ENCODE measurements around the gene DPP6.

DPP6 gene

DNA sequence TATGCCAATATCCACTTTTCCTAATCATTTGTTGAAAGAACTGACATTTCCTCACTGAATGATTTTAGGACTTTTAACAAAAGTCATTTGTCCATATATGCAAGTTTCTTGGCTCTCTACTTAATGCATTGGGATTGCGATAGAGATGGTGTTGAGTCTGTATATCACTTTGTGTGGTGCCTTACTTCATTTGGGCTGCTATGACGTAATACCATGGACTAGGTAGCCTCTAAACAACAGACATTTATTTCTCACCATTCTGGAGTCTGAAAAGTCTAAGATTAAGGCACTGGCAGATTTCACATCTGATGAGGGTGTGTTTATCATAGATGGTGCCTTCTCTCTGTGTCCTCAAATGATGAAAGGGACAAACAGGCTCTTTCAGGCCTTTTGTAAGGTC is 342.6 kb downstream of the DPP6 start:
- H3K27me3 Mint-ChIP-seq (ENCODE audit: low read depth), result no peaks in the 10 kb centered on the region
- H3K4me3 Mint-ChIP-seq, result no peak overlapping the region
- H3K9me3 Mint-ChIP-seq, result peaks cover 21% of the 10 kb centered on the region
- H3K4me1 Mint-ChIP-seq (ENCODE audit: low read depth), result no peaks in the 10 kb centered on the region
- no peak overlapping the region for H3K27ac Mint-ChIP-seq
- H3K36me3 Mint-ChIP-seq (ENCODE audit: low read depth), result no peaks in the 10 kb centered on the region

- Mint-ChIP-seq H3K4me3 (no peak overlapping the region), H3K27me3 (ENCODE audit: low read depth) (no peaks in the 10 kb centered on the region), H3K4me1 (ENCODE audit: low read depth) (no peaks in the 10 kb centered on the region), H3K36me3 (ENCODE audit: low read depth) (no peaks in the 10 kb centered on the region), H3K9me3 (peaks cover 4% of the 10 kb centered on the region), H3K27ac (no peak overlapping the region)
Measured at GRCh38 chr7:154406312-154406711, 354.1 kb downstream of the DPP6 start.

GRCh38 chr7:154409703-154410311 is 357.6 kb downstream of the DPP6 start:
- no peak overlapping the region for H3K27ac Mint-ChIP-seq
- no peaks in the 10 kb centered on the region for H3K27me3 Mint-ChIP-seq (ENCODE audit: low read depth)
- H3K4me3 Mint-ChIP-seq, result no peak overlapping the region
- no peaks in the 10 kb centered on the region for H3K36me3 Mint-ChIP-seq (ENCODE audit: low read depth)
- H3K4me1 Mint-ChIP-seq (ENCODE audit: low read depth), result no peaks in the 10 kb centered on the region
- peaks cover 11% of the 10 kb centered on the region for H3K9me3 Mint-ChIP-seq

DNA sequence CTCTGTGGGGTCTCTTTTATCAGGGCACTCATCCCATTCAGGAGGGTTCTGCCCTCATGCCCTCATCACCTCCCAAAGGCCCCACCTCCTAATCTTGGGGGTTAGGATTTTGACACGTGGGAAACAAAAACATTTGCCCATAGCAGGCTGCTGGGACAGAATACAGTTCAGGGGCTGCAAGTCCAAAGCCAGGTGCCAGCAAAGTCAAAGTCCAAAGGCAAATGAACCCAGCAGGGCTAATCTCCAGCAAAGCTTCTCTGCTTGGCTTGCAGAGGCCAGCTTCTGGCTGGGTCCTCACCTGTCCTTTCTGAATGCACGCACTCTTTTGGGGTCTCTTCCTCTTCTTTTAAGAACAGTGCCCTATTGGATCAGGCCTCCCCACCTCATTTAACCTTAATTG is 359.9 kb downstream of the DPP6 start:
- Mint-ChIP-seq H3K36me3 (ENCODE audit: low read depth) (no peaks in the 10 kb centered on the region), H3K27ac (no peak overlapping the region), H3K27me3 (ENCODE audit: low read depth) (no peaks in the 10 kb centered on the region), H3K4me3 (no peak overlapping the region), H3K9me3 (peaks cover 8% of the 10 kb centered on the region), H3K4me1 (ENCODE audit: low read depth) (no peaks in the 10 kb centered on the region)

DNA sequence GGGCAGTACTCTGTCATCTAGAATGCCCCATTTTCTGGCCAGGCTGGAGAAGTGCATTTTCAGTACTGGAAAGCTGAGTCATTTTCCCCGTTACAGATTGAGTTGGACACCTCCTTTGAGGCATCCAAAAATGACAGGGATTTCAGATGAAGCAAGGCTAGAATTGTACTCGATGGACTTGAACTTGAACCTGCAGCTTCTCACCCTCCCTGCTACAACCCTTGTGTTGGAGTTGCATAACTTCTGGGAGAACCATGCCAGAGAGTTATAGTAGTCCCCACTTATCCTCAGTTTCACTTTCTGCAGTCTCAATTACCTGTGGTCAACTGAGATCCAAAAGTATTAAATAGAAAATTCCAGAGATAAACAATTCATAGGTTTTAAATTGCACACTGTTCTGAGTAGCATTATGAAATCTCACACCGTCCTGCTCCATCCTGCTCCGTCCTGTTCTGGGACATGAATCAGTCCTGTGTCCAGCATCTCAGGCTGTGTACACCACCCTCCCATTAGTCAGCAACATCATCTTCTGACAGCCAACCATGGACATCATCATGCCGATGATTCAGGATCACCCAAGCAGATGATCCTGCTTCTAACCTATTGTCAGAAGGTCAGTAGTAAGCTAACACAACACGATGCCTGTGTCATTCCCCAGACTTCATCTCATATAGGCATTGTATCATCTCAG is 363.7 kb downstream of the DPP6 start:
- H3K27ac Mint-ChIP-seq, result no peak overlapping the region
- H3K4me3 Mint-ChIP-seq, result no peak overlapping the region
- H3K27me3 Mint-ChIP-seq (ENCODE audit: low read depth), result no peaks in the 10 kb centered on the region
- no peaks in the 10 kb centered on the region for H3K4me1 Mint-ChIP-seq (ENCODE audit: low read depth)
- H3K9me3 Mint-ChIP-seq, result peaks cover 10% of the 10 kb centered on the region
- H3K36me3 Mint-ChIP-seq (ENCODE audit: low read depth), result no peaks in the 10 kb centered on the region

DNA sequence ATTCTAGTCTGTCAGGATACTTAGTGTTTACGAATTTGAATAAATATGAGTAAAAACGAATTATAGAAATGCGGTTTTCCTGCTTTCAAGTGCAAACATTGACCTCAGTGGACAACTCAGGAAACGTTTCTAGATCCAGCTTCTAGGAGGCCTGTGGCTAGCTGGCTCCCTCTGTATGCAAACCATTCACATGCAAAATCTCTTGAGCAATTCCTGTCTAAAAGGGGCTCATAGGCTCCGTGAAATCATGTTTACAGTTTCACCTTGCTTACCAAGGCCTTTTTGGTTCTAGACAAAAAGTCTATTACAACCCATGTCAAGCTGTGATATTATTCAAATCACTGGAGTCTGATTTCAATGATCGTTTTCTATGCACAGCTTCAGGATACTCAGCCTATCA is 364.5 kb downstream of the DPP6 start:
- Mint-ChIP-seq H3K4me1 (ENCODE audit: low read depth) (no peaks in the 10 kb centered on the region), H3K36me3 (ENCODE audit: low read depth) (no peaks in the 10 kb centered on the region), H3K9me3 (peaks cover 14% of the 10 kb centered on the region), H3K27ac (no peak overlapping the region), H3K4me3 (no peak overlapping the region), H3K27me3 (ENCODE audit: low read depth) (no peaks in the 10 kb centered on the region)

GRCh38 chr7:154419344-154419743 is 367.1 kb downstream of the DPP6 start:
- no peak overlapping the region for H3K4me3 Mint-ChIP-seq
- H3K27me3 Mint-ChIP-seq (ENCODE audit: low read depth), result no peaks in the 10 kb centered on the region
- H3K4me1 Mint-ChIP-seq (ENCODE audit: low read depth), result no peaks in the 10 kb centered on the region
- H3K27ac Mint-ChIP-seq, result no peak overlapping the region
- peaks cover 14% of the 10 kb centered on the region for H3K9me3 Mint-ChIP-seq
- no peaks in the 10 kb centered on the region for H3K36me3 Mint-ChIP-seq (ENCODE audit: low read depth)

GRCh38 chr7:154423231-154423630 is 371.0 kb downstream of the DPP6 start:
- H3K27ac Mint-ChIP-seq, result no peak overlapping the region
- no peaks in the 10 kb centered on the region for H3K4me1 Mint-ChIP-seq (ENCODE audit: low read depth)
- no peaks in the 10 kb centered on the region for H3K36me3 Mint-ChIP-seq (ENCODE audit: low read depth)
- no peak overlapping the region for H3K4me3 Mint-ChIP-seq
- H3K9me3 Mint-ChIP-seq, result peaks cover 16% of the 10 kb centered on the region
- H3K27me3 Mint-ChIP-seq (ENCODE audit: low read depth), result no peaks in the 10 kb centered on the region

DNA sequence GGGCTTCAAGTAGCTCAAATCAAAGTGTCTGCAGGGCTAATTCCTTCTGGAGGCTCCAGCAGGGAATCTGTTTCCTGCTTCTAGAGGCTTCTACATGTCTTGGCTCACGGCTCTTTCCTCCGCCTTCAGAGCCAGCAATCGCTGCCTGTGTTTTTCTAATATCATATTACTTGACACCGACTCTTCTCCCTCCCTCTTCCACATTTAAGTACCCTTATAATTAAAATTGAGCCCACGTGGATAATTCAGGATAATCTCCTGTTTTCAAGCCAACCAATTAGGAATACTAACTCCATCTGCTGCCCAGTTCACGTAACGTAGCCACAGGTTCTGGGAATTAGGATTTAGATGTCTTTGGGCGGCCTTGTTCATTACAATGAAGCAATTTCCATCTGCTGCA is 372.2 kb downstream of the DPP6 start:
- H3K4me1 Mint-ChIP-seq (ENCODE audit: low read depth), result no peaks in the 10 kb centered on the region

GRCh38 chr7:154425271-154425670 is 373.1 kb downstream of the DPP6 start:
- Mint-ChIP-seq H3K36me3 (ENCODE audit: low read depth) (no peaks in the 10 kb centered on the region), H3K27ac (no peak overlapping the region), H3K27me3 (ENCODE audit: low read depth) (no peaks in the 10 kb centered on the region), H3K4me1 (ENCODE audit: low read depth) (no peaks in the 10 kb centered on the region), H3K9me3 (peaks cover 19% of the 10 kb centered on the region), H3K4me3 (no peak overlapping the region)

More for the DNA sequence above, 372.2 kb downstream of the DPP6 start:
- Mint-ChIP-seq H3K36me3 (ENCODE audit: low read depth) (no peaks in the 10 kb centered on the region), H3K9me3 (peaks cover 19% of the 10 kb centered on the region), H3K4me3 (no peak overlapping the region), H3K27ac (no peak overlapping the region), H3K27me3 (ENCODE audit: low read depth) (no peaks in the 10 kb centered on the region)

DNA sequence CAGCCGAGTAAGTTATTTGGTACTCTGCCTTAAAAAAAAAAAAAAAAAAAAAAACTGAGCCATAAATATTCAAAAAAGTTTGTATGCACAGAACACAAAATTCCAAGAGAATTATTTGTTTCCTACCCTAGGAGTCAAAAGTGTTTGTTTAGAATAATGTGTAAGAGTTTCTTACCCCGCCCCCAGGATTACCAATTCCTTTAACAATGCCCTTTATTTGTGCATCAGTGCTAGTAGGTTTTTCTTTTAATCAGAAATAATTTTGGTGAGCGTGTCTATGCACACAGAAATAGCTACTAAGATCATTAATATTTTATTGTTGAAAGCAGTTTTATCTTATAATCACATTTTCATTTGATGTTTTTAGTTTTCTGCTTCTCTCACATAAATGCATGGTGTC is 374.6 kb downstream of the DPP6 start:
- Mint-ChIP-seq H3K36me3 (ENCODE audit: low read depth) (no peaks in the 10 kb centered on the region), H3K27ac (no peak overlapping the region), H3K27me3 (ENCODE audit: low read depth) (no peaks in the 10 kb centered on the region), H3K9me3 (peaks cover 13% of the 10 kb centered on the region), H3K4me3 (no peak overlapping the region), H3K4me1 (ENCODE audit: low read depth) (no peaks in the 10 kb centered on the region)

DNA sequence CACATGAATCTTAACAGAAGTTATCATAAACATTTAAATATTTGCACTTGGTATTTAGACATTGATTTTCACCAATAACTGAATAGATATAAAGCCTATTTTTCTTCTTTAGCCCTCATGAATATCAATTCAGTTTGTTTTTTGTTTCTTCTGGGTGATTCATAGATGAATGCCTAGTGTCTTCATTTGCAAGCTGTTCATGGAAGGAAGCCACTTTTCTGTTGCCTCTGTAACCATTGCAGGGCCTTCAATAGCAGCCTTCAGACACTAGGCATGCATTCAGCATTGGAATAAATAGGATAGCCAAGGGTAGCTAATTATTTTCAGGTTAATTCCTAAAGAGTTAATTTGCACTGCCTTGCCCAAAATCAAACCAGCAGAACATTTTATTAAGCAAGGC is 375.3 kb downstream of the DPP6 start:
- Mint-ChIP-seq H3K36me3 (ENCODE audit: low read depth) (no peaks in the 10 kb centered on the region), H3K4me1 (ENCODE audit: low read depth) (no peaks in the 10 kb centered on the region), H3K9me3 (peaks cover 10% of the 10 kb centered on the region), H3K27me3 (ENCODE audit: low read depth) (no peaks in the 10 kb centered on the region), H3K4me3 (no peak overlapping the region), H3K27ac (no peak overlapping the region)

DNA sequence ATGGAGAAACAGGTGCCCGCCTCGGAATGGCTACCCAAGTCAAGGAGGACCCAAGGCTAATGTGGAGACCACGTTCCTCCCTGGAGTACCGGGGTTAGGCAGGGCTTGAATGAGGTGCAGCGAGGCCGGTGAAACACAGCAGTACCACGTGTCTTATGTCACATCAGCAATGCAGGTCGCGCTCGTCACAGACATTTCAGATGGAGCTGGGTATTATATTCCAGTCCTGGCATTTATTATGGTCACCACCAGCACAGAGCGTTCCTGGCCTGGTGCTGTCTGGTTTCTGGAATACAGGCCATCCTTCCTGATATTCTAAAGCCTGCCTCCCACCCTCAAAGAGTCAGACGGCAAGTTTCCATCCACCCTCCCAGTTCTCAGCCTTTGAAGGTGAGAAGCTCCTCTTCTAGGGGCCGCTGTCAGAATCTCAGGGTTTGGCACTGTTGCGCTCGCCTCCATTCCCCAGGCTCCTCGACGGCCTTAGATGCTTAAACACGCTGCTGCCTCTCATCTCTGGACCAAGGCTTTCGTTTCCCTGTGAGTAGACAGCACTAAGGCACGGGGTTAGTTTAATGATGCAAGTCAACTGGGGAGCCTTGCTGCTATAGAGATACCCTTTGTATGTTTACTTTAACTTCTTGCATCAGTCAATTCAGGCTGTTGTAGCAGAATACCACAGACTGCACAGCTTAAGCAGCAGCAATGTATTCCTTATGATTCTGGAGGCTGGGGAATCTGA is 377.6 kb downstream of the DPP6 start:
- Mint-ChIP-seq H3K36me3 (ENCODE audit: low read depth) (no peaks in the 10 kb centered on the region), H3K27ac (no peak overlapping the region), H3K4me3 (no peak overlapping the region), H3K9me3 (peaks cover 6% of the 10 kb centered on the region), H3K4me1 (ENCODE audit: low read depth) (no peaks in the 10 kb centered on the region), H3K27me3 (ENCODE audit: low read depth) (no peaks in the 10 kb centered on the region)

- Mint-ChIP-seq H3K9me3 (peaks cover 6% of the 10 kb centered on the region), H3K4me1 (ENCODE audit: low read depth) (no peaks in the 10 kb centered on the region), H3K36me3 (ENCODE audit: low read depth) (no peaks in the 10 kb centered on the region), H3K4me3 (no peak overlapping the region), H3K27ac (no peak overlapping the region), H3K27me3 (ENCODE audit: low read depth) (no peaks in the 10 kb centered on the region)
Measured at GRCh38 chr7:154430640-154431039, 378.4 kb downstream of the DPP6 start.

GRCh38 chr7:154431045-154431444 is 378.8 kb downstream of the DPP6 start:
- peaks cover 6% of the 10 kb centered on the region for H3K9me3 Mint-ChIP-seq
- H3K36me3 Mint-ChIP-seq (ENCODE audit: low read depth), result no peaks in the 10 kb centered on the region
- no peak overlapping the region for H3K27ac Mint-ChIP-seq
- no peaks in the 10 kb centered on the region for H3K4me1 Mint-ChIP-seq (ENCODE audit: low read depth)
- H3K27me3 Mint-ChIP-seq (ENCODE audit: low read depth), result no peaks in the 10 kb centered on the region
- no peak overlapping the region for H3K4me3 Mint-ChIP-seq
